HS-5 (cell line): ENCODE measurements around the gene LSM14B.

Experiments used
- DNase-seq: peaks from one replicate; pipeline ENCODE4 v3.0.0-alpha.2; 2012; ENCODE audit warnings: low read depth

LSM14B gene

GRCh38 chr20:62133051-62133845, 11.0 kb downstream of the LSM14B start:
- DNase-seq = no peak

GRCh38 chr20:62133864-62134263, 11.6 kb downstream of the LSM14B start:
- DNase-seq = no peak

GRCh38 chr20:62134735-62135231, 12.5 kb downstream of the LSM14B start:
- DNase-seq = no peak

- DNase-seq = no peak
Measured at GRCh38 chr20:62135573-62136266, 13.4 kb downstream of the LSM14B start.

GRCh38 chr20:62136283-62137091, 14.2 kb downstream of the LSM14B start:
- DNase-seq = no peak

GRCh38 chr20:62137092-62137384, 14.8 kb downstream of the LSM14B start:
- DNase-seq = no peak

GRCh38 chr20:62137478-62138203, 15.4 kb downstream of the LSM14B start:
- no peak for DNase-seq

GRCh38 chr20:62138204-62138543, 15.9 kb downstream of the LSM14B start:
- no peak for DNase-seq

- DNase-seq = no peak
Measured at GRCh38 chr20:62138912-62139311, 16.6 kb downstream of the LSM14B start.

GRCh38 chr20:62139636-62140035, 17.4 kb downstream of the LSM14B start:
- no peak for DNase-seq

GRCh38 chr20:62141043-62141396, 18.7 kb downstream of the LSM14B start:
- DNase-seq = no peak

- DNase-seq = no peak
Measured at GRCh38 chr20:62141397-62142251, 19.3 kb downstream of the LSM14B start.

- no peak for DNase-seq
Measured at GRCh38 chr20:62142252-62143080, 20.2 kb downstream of the LSM14B start.

- no peak for DNase-seq
Measured at GRCh38 chr20:62143081-62143956, 21.0 kb downstream of the LSM14B start, which contains the start of the genes PSMA7 and SS18L1. PSMA7 (minus strand) TSS chr20:62143394; CDS start chr20:62143303, 91 bp downstream. SS18L1 (plus strand) TSS chr20:62143769; CDS start chr20:62143821, 52 bp downstream.

- DNase-seq = no peak
Measured at GRCh38 chr20:62143957-62144825, 21.9 kb downstream of the LSM14B start.

- no peak for DNase-seq
Measured at GRCh38 chr20:62145688-62146018, 23.4 kb downstream of the LSM14B start.

- no peak for DNase-seq
Measured at GRCh38 chr20:62146019-62146755, 23.9 kb downstream of the LSM14B start.

GRCh38 chr20:62147125-62147524, 24.9 kb downstream of the LSM14B start:
- no peak for DNase-seq
